SIG-M5 (cell line): Measurements from ENCODE around the gene B2M.
"Not testable (repeated sequence)": the region's sequence is repeated elsewhere in the genome, so short reads cannot be mapped to it uniquely, and the experiment has no call there.

Experiments used
- DNase-seq: peaks from one replicate; lab custom pipeline; 2025; lab: John Stamatoyannopoulos, UW

Gene B2M

GRCh38 chr15:44698641-44699040 is 12.7 kb upstream of the B2M start:
- no peak for DNase-seq

GRCh38 chr15:44700676-44701075 is 10.6 kb upstream of the B2M start:
- not testable (repeated sequence) for DNase-seq

- no peak for DNase-seq
These were observed 5.3 kb upstream of the B2M start for GRCh38 chr15:44705986-44706385.

- no peak for DNase-seq
These were observed 4.9 kb upstream of the B2M start for GRCh38 chr15:44706401-44706800.

GRCh38 chr15:44706946-44707636 is 4.2 kb upstream of the B2M start:
- no peak for DNase-seq

GRCh38 chr15:44710236-44711095 is 851 bp upstream of the B2M start:
- DNase-seq: peak; percentile 27

- no peak for DNase-seq
These were observed 527 bp downstream of the B2M start for GRCh38 chr15:44711743-44712345.

- DNase-seq: peak; percentile 52
These were observed 1.2 kb downstream of the B2M start for GRCh38 chr15:44712346-44713005.

GRCh38 chr15:44713006-44713966 is 2.0 kb downstream of the B2M start:
- no peak for DNase-seq

- DNase-seq: no peak
These were observed 4.0 kb downstream of the B2M start for GRCh38 chr15:44715142-44715796.

GRCh38 chr15:44715797-44716334 is 4.5 kb downstream of the B2M start:
- no peak for DNase-seq

- no peak for DNase-seq
These were observed 5.8 kb downstream of the B2M start for GRCh38 chr15:44716983-44717602.

GRCh38 chr15:44718180-44718926 is 7.0 kb downstream of the B2M start:
- no peak for DNase-seq

- DNase-seq: no peak
These were observed 7.6 kb downstream of the B2M start for GRCh38 chr15:44718927-44719292.

- DNase-seq: no peak
These were observed 8.1 kb downstream of the B2M start for GRCh38 chr15:44719293-44719999.

GRCh38 chr15:44720000-44720435 is 8.7 kb downstream of the B2M start:
- not testable (repeated sequence) for DNase-seq

GRCh38 chr15:44720460-44721176 is 9.3 kb downstream of the B2M start:
- DNase-seq: no peak

GRCh38 chr15:44722011-44722410 is 10.7 kb downstream of the B2M start:
- no peak for DNase-seq
